K562 (cell line): ENCODE data around the gene VWA7. TPM values are rescaled to one million over a fixed set of nuclear protein-coding genes. Genes with fewer than 3 reads are reported as not detected.

Experiments
- ARID3B ChIP-seq: fragments of 250-450 bp; sonication (Bioruptor Pico); IDR thresholded peaks from 2 replicates; pipeline ENCODE4 v1.4.0; 2020; ENCODE audit warnings: borderline replicate concordance
- CBX1 ChIP-seq: sonication (generic); IDR thresholded peaks from 2 replicates; pipeline ENCODE4 v1.6.1; 2016; ENCODE audit warnings: antibody characterized with exemption, low read depth, mild to moderate bottlenecking
- E2F5 ChIP-seq: sonication (generic); formaldehyde crosslinking; IDR thresholded peaks from 2 replicates; pipeline ENCODE4 v1.8.0; 2022; ENCODE audit warnings: mild to moderate bottlenecking, missing genetic modification reagents
- ETS1 ChIP-seq: conservative IDR thresholded peaks from 2 replicates; pipeline ENCODE4 v1.6.1; 2011; ENCODE audit warnings: low read depth, mild to moderate bottlenecking, low read length; ENCODE audit not compliant: control insufficient read depth
- FOXA3 ChIP-seq, 2 experiments: fragments of 450-650 bp in 1 of 2; sonication (generic) in 1 of 2; formaldehyde crosslinking; IDR thresholded peaks in 1 of 2; conservative IDR thresholded peaks in 1 of 2; 2 replicates each; pipeline versions ENCODE4 v1.4.0 to v1.8.0; 2020 to 2022; ENCODE audit warnings: mild to moderate bottlenecking in 2 of 2, missing genetic modification reagents in 1 of 2
- ILF3 ChIP-seq: fragments of 450-650 bp; IDR thresholded peaks from 2 replicates; pipeline ENCODE4 v1.6.1; 2018; ENCODE audit warnings: antibody characterized with exemption, mild to moderate bottlenecking, moderate library complexity, borderline replicate concordance
- KDM2B ChIP-seq: fragments of 250-450 bp; sonication (Bioruptor Pico); IDR thresholded peaks from 2 replicates; pipeline ENCODE4 v1.8.0; 2021; ENCODE audit warnings: mild to moderate bottlenecking, moderate library complexity
- MECOM ChIP-seq: fragments of 250-450 bp; sonication (Bioruptor Pico); IDR thresholded peaks from 2 replicates; pipeline ENCODE4 v1.8.0; 2022; ENCODE audit warnings: inconsistent platforms
- MXI1 ChIP-seq: IDR thresholded peaks from 2 replicates; pipeline ENCODE4 v1.6.1; 2011; ENCODE audit warnings: low read depth, mild to moderate bottlenecking, improper control_type of control experiment, low read length
- NBN ChIP-seq: fragments of 450-650 bp; IDR thresholded peaks from 2 replicates; pipeline ENCODE4 v1.6.1; 2016; ENCODE audit warnings: low read depth, mild to moderate bottlenecking
- NKRF ChIP-seq: fragments of 450-650 bp; IDR thresholded peaks from 2 replicates; pipeline ENCODE4 v1.6.1; 2016; ENCODE audit warnings: borderline replicate concordance
- SFPQ ChIP-seq: fragments of 200-400 bp; formaldehyde crosslinking; IDR thresholded peaks from 2 replicates; pipeline ENCODE4 v1.6.1; 2017; ENCODE audit warnings: mild to moderate bottlenecking, low read depth, low read length, moderate library complexity
- SREBF2 ChIP-seq: sonication (generic); formaldehyde crosslinking; IDR thresholded peaks from 2 replicates; pipeline ENCODE4 v1.4.0; 2020; ENCODE audit warnings: mild to moderate bottlenecking, missing genetic modification reagents
- ZNF431 ChIP-seq: sonication (generic); formaldehyde crosslinking; IDR thresholded peaks from 2 replicates; pipeline ENCODE4 v1.8.0; 2022; ENCODE audit warnings: mild to moderate bottlenecking, missing genetic modification reagents
- ZNF436 ChIP-seq: fragments of 250-450, 450-650 bp; sonication (Bioruptor Pico); formaldehyde crosslinking; IDR thresholded peaks from 2 replicates; pipeline ENCODE4 v1.7.0; 2020; ENCODE audit warnings: mild to moderate bottlenecking
- ZNF655 ChIP-seq: fragments of 250-450 bp; sonication (Bioruptor Pico); IDR thresholded peaks from 2 replicates; pipeline ENCODE4 v1.5.0; 2021
- polyA plus RNA-seq, 8 experiments: library from polyadenylated mRNA; depleted of rRNA in 4 of 8; stranded (reverse) in 5 of 8; unstranded in 3 of 8; fragments of >200 nt; fragmentation: Nextera tagmentation in 2 of 8; fragmentation: Illumina TruSeq in 1 of 8; extraction: Ambion mirVana in 2 of 8; extraction: Trizol in 1 of 8; gene quantifications; 2 replicates each; pipeline versions ENCODE4 v1.2.1 to v1.2.3, GENCODE V29; 2011 to 2014; ENCODE audit warnings: inconsistent platforms in 1 of 8, missing spikeins in 1 of 8
- total RNA-seq, 7 experiments: library from RNA; depleted of rRNA in 6 of 7; stranded (reverse); fragments of >200 nt in 6 of 7; fragmentation: Illumina TruSeq in 2 of 7; extraction: Trizol in 2 of 7; gene quantifications; 2 replicates each; pipeline versions ENCODE4 v1.2.1 to v1.2.3, GENCODE V29; 2011 to 2021; ENCODE audit warnings: low replicate concordance in 1 of 7

Gene VWA7
- total and polyA plus RNA-seq, 9 of the 15 experiments (the other 6 are each of a cell fraction or from before 2014, with no cell fraction given), result 0.18 to 2.9 (median 0.95) TPM

- TF ChIP-seq NKRF, result no peak
- TF ChIP-seq ARID3B, result 0 out of 2 replicates have a peak, but pooled peaks have one; percentile 20
- TF ChIP-seq ZNF436 (CRISPR knock-in tag), result no peak
- TF ChIP-seq ZNF655 (CRISPR knock-in tag), result no peak
- TF ChIP-seq ZNF431 (CRISPR knock-in tag), result no peak
- TF ChIP-seq KDM2B (CRISPR knock-in tag), result no peak
- no peak for TF ChIP-seq FOXA3 (CRISPR knock-in tag; conservative IDR thresholded peaks at IDR 0.05 in 1 of 2, IDR thresholded peaks at IDR 0.05 in 1 of 2)
- TF ChIP-seq SREBF2 (CRISPR knock-in tag), result no peak
- TF ChIP-seq NBN, result no peak
- no peak for TF ChIP-seq ILF3
- no peak for TF ChIP-seq CBX1
- no peak for TF ChIP-seq SFPQ
- TF ChIP-seq ETS1, result 0 out of 2 replicates have a peak, but pooled peaks have one; percentile 15
- 0 out of 2 replicates have a peak, but pooled peaks have one; percentile 31 for TF ChIP-seq MECOM (CRISPR knock-in tag)
- 0 out of 2 replicates have a peak, but pooled peaks have one; percentile 9 for TF ChIP-seq E2F5 (CRISPR knock-in tag)
- TF ChIP-seq MXI1, result peak; percentile 43; the same call in 1 of the 2 replicates
- TF ChIP-seq, all 486 proteins: peak for 12
Observed at GRCh38 chr6:31776485-31776988, 591 bp downstream of the VWA7 start (continued).
